HUES48 (cell line): Measurements from ENCODE around the gene TPM4.
"Not testable (repeated sequence)": the region's sequence is repeated elsewhere in the genome, so short reads cannot be mapped to it uniquely, and the experiment has no call there.

Experiments
- H3K27ac ChIP-seq: one replicate; pipeline ENCODE4 v1.7.0; 2013; ENCODE audit warnings: low read depth, low read length, inconsistent platforms
- H3K27me3 ChIP-seq: 2 replicates; pipeline ENCODE4 v1.6.1; 2013; ENCODE audit warnings: mild to moderate bottlenecking, low read length; ENCODE audit not compliant: control insufficient read depth, insufficient read depth
- H3K36me3 ChIP-seq: 2 replicates; pipeline ENCODE4 v1.6.1; 2013; ENCODE audit warnings: low read length; ENCODE audit not compliant: control insufficient read depth, insufficient read depth
- H3K4me1 ChIP-seq: 2 replicates; pipeline ENCODE4 v1.6.1; 2013; ENCODE audit warnings: mild to moderate bottlenecking, low read length; ENCODE audit not compliant: control insufficient read depth, insufficient read depth
- H3K4me3 ChIP-seq: 2 replicates; pipeline ENCODE4 v1.5.1; 2013; ENCODE audit warnings: mild to moderate bottlenecking, low read depth, low read length
- H3K9ac ChIP-seq: 2 replicates; pipeline ENCODE4 v1.6.1; 2013; ENCODE audit warnings: mild to moderate bottlenecking, low read depth, low read length, moderate library complexity
- H3K9me3 ChIP-seq: 2 replicates; pipeline ENCODE4 v1.6.1; 2013; ENCODE audit warnings: low read length; ENCODE audit not compliant: control insufficient read depth, insufficient read depth

Gene TPM4

DNA sequence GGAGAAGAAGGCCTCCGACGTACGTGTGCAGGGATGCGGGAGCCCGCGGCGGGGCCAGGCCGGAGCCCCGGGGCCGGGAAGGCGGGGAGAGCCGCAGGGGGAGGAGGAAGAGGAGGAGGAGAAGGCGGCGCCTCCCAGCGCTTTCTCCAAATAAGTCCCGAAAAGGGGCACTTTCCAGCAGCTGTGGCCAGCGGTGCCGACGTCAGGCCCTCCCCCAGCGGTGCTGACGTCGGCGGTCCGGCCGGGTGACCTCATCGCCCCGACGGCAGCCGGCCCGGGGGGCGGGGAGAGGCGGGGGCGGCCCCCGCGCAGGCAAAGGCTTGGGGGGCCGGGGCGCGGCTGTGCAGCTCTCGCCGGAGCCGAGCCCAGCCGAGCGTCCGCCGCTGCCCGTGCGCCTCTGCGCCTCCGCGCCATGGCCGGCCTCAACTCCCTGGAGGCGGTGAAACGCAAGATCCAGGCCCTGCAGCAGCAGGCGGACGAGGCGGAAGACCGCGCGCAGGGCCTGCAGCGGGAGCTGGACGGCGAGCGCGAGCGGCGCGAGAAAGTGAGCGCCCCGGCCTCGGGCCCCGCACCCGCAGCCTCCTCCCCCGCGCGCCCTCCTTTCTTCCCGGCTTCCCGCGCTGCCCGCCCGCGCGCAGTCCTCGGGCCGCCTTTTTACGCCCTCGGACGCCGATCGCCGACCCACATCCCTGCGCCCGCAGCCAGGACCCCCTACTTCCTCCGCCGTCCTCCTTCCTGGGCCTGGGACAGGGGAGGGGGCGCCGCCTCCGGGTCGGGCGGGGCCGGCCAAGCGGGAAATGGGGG is at the start of gene TPM4:
Gene TPM4 (plus strand): TSS at position 342 of the 804 bp plus-strand sequence. CDS start 71 bp downstream, at position 413.
- H3K9ac ChIP-seq = peak within 1 kb of the TSS; percentile 99
- H3K27me3 ChIP-seq = no peaks in the 10 kb centered on the region
- peak within 1 kb of the TSS; percentile 98 for H3K27ac ChIP-seq
- H3K9me3 ChIP-seq = no peaks in the 10 kb centered on the region
- peaks cover 19% of the 10 kb centered on the region for H3K36me3 ChIP-seq
- H3K4me1 ChIP-seq = peaks cover 23% of the 10 kb centered on the region
- peak within 1 kb of the TSS; percentile 91 for H3K4me3 ChIP-seq

GRCh38 chr19:16026756-16027155 is 49.5 kb upstream of the TPM4 start:
- no peaks in the 10 kb centered on the region for H3K27me3 ChIP-seq
- no peak overlapping the region for H3K9ac ChIP-seq
- H3K36me3 ChIP-seq = no peaks in the 10 kb centered on the region
- no peak overlapping the region for H3K4me3 ChIP-seq
- H3K4me1 ChIP-seq = no peaks in the 10 kb centered on the region
- H3K27ac ChIP-seq = no peak overlapping the region
- peaks cover 20% of the 10 kb centered on the region for H3K9me3 ChIP-seq

- H3K9ac ChIP-seq = no peak overlapping the region
- peaks cover 19% of the 10 kb centered on the region for H3K9me3 ChIP-seq
- H3K36me3 ChIP-seq = no peaks in the 10 kb centered on the region
- H3K27me3 ChIP-seq = no peaks in the 10 kb centered on the region
- H3K27ac ChIP-seq = no peak overlapping the region
- H3K4me1 ChIP-seq = no peaks in the 10 kb centered on the region
- no peak overlapping the region for H3K4me3 ChIP-seq
These were observed 48.8 kb upstream of the TPM4 start for GRCh38 chr19:16027528-16027927.

- not testable (repeated sequence) for H3K27ac ChIP-seq, H3K4me3 ChIP-seq, H3K27me3 ChIP-seq, H3K36me3 ChIP-seq, H3K9ac ChIP-seq, H3K4me1 ChIP-seq
- peaks cover 12% of the 10 kb centered on the region; the same call in 1 of the 2 replicates for H3K9me3 ChIP-seq
These were observed 46.1 kb upstream of the TPM4 start for GRCh38 chr19:16030155-16030554.

DNA sequence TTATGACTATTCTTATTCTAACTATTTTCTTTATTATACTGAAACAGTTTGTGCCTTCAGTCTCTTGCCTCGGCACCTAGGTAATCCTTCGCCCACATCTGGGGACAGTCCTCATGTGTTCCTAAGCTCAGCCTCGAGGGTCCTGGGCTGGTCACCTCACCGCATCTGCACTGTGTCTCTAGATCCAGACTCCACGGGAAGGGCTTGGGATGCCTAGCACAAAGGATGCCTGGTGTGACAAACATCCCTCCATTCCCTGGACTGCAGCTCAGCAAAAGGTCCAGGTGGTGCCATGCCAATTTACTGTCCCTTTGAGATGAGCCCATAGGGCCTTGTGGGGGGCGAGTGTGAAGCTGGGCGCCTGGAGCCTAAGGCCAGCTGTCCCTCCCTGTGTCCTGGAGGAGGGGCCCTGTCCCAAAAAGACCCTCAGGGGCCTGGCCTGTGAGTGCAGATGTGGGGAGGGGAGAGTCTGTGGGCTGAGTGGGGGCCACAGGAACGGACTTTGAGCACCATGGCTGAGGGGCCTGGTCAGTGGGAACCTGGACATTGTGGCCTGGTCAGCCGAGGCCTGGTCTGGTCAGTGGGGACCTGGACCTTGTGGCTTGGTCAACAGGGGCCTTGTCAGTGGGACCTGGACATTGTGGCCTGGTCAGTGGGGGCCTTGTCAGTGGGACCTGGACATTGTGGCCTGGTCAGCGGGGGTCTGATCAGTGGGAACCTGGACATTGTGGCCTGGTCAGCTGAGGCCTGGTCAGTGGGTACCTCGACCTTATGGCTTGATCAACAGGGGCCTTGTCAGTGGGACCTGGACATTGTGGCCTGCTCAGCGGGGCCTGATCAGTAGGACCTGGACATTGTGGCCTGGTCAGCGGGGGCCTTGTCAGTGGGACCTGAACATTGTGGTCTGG is 45.1 kb upstream of the TPM4 start:
- peaks cover 7% of the 10 kb centered on the region; the same call in 1 of the 2 replicates for H3K9me3 ChIP-seq
- H3K4me1 ChIP-seq = no peaks in the 10 kb centered on the region
- H3K27ac ChIP-seq = no peak overlapping the region
- no peaks in the 10 kb centered on the region for H3K27me3 ChIP-seq
- no peak overlapping the region for H3K4me3 ChIP-seq
- H3K36me3 ChIP-seq = no peaks in the 10 kb centered on the region
- H3K9ac ChIP-seq = no peak overlapping the region

DNA sequence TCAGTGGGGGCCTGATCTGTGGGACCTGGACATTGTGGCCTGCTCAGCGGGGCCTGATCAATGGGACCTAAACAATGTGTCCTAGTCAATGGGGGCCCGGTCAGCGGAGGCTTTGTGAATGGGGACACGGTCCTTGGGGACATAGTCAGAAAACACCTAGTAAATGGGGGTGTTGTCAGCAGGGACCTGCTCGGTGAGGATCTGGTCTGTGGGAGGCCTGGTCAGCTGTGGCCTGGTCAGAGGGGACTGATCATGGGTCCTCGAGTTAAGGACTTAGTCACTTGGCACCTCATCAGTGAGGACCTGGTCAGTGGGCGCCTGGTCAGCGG is 44.5 kb upstream of the TPM4 start:
- Histone ChIP-seq H3K4me1 (no peaks in the 10 kb centered on the region), H3K9ac (no peak overlapping the region), H3K27ac (no peak overlapping the region), H3K27me3 (no peaks in the 10 kb centered on the region), H3K4me3 (no peak overlapping the region), H3K9me3 (peaks cover 9% of the 10 kb centered on the region; the same call in 1 of the 2 replicates), H3K36me3 (no peaks in the 10 kb centered on the region)

- Histone ChIP-seq H3K27ac (no peak overlapping the region), H3K9me3 (peaks cover 10% of the 10 kb centered on the region; the same call in 1 of the 2 replicates), H3K36me3 (no peaks in the 10 kb centered on the region), H3K9ac (no peak overlapping the region), H3K27me3 (no peaks in the 10 kb centered on the region), H3K4me3 (no peak overlapping the region), H3K4me1 (no peaks in the 10 kb centered on the region)
These were observed 43.7 kb upstream of the TPM4 start for GRCh38 chr19:16032509-16033135.

- H3K9me3 ChIP-seq = peaks cover 10% of the 10 kb centered on the region; the same call in 1 of the 2 replicates
- no peak overlapping the region for H3K4me3 ChIP-seq
- H3K36me3 ChIP-seq = no peaks in the 10 kb centered on the region
- H3K9ac ChIP-seq = no peak overlapping the region
- H3K4me1 ChIP-seq = no peaks in the 10 kb centered on the region
- H3K27me3 ChIP-seq = no peaks in the 10 kb centered on the region
- H3K27ac ChIP-seq = no peak overlapping the region
These were observed 43.2 kb upstream of the TPM4 start for GRCh38 chr19:16033136-16033530.

GRCh38 chr19:16033721-16034120 is 42.6 kb upstream of the TPM4 start:
- H3K27me3 ChIP-seq = no peaks in the 10 kb centered on the region
- no peak overlapping the region for H3K4me3 ChIP-seq
- no peaks in the 10 kb centered on the region for H3K36me3 ChIP-seq
- no peak overlapping the region for H3K9ac ChIP-seq
- H3K9me3 ChIP-seq = peaks cover 10% of the 10 kb centered on the region; the same call in 1 of the 2 replicates
- no peaks in the 10 kb centered on the region for H3K4me1 ChIP-seq
- no peak overlapping the region for H3K27ac ChIP-seq

DNA sequence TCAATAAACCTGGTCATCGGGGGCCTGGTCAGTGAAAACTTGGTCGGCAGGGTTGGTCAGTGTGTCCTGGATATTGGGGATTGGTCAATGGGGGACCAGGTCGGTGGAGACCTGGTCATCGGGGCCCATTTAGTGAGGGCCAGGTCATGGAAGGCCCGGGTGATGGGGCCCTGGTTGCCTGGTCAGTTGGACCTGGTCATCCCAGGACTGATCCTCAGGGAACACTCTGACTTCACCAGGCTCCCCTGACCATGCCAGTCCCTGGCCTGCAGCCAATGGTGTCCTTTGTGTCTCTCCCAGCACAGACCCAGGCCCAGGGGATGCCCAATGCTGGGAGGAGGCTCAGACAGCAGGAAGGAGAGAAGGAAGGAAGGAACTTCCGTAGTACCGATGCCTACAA is 42.1 kb upstream of the TPM4 start:
- Histone ChIP-seq H3K27ac (no peak overlapping the region), H3K9ac (no peak overlapping the region), H3K36me3 (no peaks in the 10 kb centered on the region), H3K4me1 (no peaks in the 10 kb centered on the region), H3K9me3 (peaks cover 10% of the 10 kb centered on the region; the same call in 1 of the 2 replicates), H3K27me3 (no peaks in the 10 kb centered on the region), H3K4me3 (no peak overlapping the region)
